HG03097 (cell line): ENCODE data around the gene IKBKG.
"Not testable (repeated sequence)": the region's sequence is repeated elsewhere in the genome, so short reads cannot be mapped to it uniquely, and the experiment has no call there.

ENCODE experiments used
- ATAC-seq: cut with Tn5 transposase; IDR thresholded peaks from one replicate; pipeline ENCODE4 v1.9.1; 2021; ENCODE audit not compliant: unreplicated experiment, low FRiP score

The IKBKG gene

DNA sequence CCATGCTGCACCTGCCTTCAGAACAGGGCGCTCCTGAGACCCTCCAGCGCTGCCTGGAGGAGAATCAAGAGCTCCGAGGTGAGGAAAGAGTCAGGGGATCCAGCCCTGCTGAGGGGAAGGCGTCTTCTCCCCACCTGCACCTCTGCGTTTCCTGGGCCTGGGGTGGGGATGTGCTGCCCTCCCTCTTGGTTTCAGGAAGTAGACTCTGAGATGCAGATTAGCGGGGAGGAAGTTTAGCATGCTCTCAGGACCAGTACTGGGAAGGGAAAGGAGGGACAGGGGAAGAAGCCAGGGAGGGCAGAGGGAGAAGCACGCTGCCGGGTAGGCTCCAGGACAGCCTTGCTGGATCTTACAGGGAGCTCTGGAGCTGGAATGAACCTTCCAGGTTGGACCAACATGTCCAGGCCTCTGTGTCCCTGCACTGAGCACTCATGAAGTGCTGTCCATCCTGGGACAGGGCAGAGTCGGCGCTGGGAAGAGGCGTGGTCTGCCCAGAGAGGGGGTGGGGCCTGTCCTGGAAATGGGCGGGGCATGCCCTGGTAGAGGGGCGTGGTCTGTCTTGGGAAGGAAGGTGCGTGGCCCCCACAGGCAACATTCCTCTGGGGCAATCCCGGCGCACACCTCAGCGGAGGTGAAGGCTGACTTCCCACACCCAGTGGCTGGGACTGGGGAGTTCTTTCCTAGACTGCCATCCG, 4.8 kb downstream of the IKBKG start:
- not testable (repeated sequence) for ATAC-seq

DNA sequence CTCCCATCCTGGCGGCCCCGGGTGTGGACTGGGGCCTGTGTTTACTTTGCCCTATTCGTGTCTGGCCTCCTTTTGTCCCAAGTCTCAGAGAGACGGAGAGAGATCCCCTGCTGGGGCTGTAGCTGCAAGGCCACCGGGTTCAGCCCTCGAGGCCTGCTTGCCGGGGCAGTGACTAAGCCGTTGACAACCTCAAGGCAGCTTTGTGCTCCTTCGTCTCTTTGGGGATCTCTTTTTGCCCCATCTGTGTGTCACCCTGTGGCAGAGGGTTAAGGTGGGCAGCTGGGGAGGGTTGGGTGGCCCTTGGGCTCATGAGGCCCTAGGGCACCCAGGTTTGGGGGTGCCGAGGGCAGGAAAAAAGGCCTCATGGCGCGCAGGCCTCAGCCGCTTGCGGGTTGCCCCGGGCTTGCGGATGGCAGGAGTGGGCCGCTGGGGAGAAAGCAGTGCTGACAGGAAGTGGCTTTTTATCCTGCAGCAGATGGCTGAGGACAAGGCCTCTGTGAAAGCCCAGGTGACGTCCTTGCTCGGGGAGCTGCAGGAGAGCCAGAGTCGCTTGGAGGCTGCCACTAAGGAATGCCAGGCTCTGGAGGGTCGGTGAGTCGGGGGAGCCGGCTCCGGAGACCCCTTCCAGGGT, 10.8 kb downstream of the IKBKG start:
- ATAC-seq, result not testable (repeated sequence)

DNA sequence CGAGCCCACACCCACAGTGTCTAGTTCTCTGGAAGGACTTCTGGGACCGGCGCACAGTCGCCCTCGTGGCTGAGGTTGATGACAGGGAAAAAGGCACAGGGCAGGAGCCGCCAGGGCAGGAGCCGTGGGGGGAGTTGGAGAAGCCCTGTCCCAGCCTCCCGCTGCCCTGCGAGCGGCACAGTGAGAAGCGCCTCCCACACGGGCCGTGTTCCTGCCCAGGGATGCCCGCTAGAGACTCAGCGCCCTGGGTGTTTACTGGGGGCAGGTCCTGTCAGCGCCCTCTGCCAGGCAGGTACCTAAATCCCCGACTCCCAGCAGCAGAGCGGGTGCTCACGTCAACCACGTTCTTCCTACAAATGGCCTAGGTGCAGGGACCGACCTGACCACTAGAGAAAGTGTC, 11.5 kb downstream of the IKBKG start:
- not testable (repeated sequence) for ATAC-seq

DNA sequence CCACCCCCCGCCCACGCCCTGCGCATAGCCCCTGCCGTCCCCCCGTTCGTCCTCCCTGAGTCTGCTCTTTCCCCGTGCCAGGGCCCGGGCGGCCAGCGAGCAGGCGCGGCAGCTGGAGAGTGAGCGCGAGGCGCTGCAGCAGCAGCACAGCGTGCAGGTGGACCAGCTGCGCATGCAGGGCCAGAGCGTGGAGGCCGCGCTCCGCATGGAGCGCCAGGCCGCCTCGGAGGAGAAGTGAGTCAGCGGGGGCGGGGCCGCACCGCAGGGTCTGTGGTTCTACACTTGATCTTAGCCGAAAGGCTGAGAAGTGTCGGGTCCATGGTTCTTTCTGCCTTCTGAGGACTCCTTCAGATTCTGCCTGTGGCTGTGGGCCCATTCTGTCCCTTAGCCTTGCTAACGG, 12.9 kb downstream of the IKBKG start:
- not testable (repeated sequence) for ATAC-seq

DNA sequence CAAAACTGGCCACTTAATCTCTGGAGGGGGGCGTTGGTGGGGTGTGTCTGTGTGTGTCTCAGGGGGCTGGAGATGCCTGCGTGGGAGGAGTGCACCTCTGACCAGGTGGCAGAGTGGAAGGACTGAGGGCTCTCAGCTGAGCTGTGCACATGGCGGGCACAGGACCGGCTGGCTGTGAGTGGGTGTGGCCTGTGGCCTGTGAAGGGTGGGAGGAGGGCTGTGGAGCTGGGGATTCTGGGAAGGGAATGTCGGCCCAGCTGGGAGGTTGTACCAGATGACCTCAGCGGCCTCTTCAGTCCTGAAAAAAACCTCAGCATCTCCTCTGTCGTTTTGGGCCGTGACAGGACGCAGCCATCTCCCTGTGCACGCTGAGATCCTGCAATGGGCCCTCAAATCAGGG, 14.9 kb downstream of the IKBKG start:
- ATAC-seq, result not testable (repeated sequence)

DNA sequence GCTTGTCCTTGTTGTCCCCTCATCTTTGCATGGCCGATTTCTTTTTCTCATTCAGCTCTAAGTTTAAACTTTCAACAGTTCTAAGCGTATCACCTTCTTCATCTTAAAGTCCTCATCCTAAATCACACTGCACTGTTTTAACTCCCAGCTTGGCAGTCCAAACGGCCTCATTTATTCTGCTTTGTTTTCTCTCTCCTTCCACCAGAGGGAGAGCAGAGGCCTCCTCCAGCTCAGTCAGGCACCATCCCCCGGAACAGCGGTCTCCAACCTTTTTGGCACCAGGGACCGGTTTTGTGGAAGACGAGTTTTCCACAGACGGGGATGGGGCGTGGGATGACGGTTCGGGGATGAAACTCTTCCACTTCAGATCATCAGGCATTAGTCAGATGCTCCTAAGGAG, 22.9 kb downstream of the IKBKG start:
- not testable (repeated sequence) for ATAC-seq

DNA sequence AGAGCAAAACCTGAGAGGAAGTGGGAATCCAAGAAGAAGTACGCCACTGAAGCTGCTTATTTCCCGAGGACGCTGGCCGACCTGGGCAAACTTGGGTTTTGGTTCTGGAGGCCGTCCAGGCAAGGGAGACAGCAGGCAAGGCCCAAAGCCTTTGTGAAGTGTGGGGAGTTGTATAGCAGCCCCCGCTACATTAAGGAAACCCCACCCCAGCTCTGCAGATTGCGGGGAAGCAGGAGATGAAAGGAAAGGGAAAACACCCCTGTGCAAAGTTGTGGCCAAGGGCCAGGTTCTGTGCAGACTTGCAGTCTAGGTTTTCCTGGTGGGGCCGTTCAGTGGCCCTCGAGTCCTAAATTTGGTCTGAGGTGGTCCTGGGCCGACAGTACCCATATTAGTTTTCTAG, 25.6 kb downstream of the IKBKG start:
- not testable (repeated sequence) for ATAC-seq

DNA sequence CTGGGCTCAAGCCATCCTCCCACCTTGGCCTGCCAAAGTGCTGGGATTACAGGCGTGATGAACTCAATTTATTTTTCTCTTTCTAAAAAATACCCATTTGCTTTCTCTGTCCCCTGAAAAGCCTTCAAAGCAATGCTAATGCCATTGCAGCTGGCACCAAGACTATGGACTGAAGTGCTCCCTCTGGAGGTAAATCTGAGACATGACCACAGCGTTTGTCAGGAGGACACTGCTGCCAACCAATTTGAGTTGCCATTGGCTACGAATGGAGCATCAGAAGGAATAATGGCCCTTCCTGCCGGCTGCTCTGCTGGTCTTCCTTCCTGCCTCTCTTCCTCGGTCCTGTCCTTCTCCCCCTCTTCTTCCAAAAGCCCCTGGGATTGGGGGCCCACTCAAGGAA, 27.7 kb downstream of the IKBKG start:
- ATAC-seq, result not testable (repeated sequence)

DNA sequence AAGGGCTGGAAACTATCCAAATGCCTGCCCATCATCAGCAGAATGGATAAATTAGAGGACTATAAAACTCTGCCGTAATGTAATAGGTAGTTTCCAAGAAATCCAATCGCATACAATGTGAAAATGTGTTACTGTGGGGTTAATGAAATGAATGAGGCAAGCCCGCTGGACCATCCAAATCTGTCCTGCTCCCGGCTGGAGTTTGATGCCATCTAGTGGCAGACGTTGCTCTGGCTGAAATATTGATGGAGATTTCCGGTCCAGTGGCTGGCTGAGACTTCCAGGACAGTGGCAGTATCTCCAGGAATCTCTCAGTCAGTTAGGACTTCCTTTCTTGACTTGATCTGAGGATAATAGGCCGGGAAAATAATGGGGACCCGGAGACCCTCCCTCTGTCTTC, 35.6 kb downstream of the IKBKG start:
- not testable (repeated sequence) for ATAC-seq

DNA sequence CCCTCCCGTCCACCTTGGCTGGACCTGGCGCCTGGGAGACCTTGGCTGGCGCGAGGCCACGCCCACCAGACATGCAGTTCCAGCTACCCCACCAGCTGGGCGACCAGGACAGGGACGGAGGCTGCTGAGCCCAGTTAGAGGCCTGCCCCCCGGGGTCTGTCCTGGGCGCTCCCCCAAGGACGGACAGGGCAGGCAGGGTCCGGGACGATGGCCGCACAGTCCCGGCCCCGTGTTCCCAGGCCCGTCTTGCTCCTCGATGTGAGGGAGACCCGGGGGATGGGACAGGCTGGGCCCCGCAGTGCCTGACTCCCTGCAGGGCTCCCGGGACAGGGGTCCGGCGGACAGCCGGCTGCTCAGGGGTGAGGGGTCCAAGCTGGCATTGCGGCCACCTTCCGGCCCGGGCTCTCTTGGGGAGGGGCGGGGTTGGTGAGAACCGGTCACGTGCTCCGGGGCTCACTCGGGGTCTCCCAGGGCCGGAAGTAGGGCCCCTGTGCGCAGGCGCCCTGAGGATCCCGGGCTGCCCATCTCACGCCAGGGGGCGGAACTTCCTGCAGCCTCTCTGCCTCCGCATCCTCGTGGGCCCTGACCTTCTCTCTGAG, 37.3 kb downstream of the IKBKG start, which contains the start of gene CTAG1A:
Gene CTAG1A, plus strand, starts transcription at position 549 of the 599 bp plus-strand sequence. CDS start 74 bp downstream, outside the sequence.
- ATAC-seq, result not testable (repeated sequence)

DNA sequence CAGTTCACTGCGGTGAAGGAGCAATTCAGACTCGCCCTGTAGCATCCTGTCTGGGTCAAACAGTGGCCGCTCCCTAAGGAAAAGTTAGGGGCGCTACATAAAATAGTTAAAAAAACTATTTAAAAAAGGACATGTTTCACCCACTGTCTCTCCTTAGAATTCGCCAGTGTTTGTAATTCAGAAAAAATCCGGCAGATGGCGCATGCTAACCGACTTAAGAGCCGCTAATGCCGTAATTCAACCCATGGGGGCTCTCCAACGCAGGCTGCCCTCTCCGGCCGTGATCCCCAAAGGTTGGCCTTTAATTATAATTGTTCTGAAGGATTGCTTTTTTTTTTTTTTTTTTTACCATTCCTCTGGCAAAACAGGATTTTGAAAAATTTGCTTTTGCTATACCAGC, 43.0 kb downstream of the IKBKG start:
- ATAC-seq, result not testable (repeated sequence)

DNA sequence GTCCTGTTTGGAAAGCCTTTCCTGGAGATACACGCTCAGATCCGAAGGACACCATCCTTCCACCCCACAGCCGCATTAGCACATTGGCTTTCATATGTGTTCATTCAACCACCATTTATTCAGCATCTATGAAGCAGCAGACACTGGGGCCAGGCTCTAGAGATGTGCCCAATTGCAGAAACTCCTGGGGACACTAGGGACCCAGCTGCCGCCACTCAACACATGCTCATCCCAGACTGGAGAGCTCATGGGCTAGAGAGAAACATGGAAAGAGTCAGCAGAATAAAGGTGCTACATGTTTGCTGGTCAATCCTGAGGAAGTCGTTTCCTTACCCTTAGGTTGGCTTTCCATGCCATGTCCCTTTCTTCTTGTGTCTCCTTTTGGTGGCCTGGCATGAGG, 45.1 kb downstream of the IKBKG start:
- no peak for ATAC-seq

DNA sequence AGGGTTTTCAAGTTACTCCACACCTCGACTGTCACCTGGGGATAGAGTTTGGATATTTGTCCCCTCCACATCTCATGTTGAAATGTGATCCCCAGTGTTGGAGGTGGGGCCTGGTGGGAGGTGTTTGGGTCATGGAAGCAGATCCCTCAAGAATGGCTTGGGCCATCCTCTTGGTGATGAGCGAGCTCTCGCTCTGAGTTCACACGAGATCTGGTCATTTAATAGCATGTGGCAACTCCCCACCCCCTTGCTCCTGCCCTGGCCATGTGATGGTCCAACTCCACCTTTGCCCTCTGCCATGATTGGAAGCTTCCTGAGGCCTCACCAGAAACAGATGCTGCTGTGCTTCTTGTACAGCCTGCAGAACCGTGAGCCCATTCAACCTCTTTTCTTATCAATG, 45.8 kb downstream of the IKBKG start:
- ATAC-seq, result no peak

DNA sequence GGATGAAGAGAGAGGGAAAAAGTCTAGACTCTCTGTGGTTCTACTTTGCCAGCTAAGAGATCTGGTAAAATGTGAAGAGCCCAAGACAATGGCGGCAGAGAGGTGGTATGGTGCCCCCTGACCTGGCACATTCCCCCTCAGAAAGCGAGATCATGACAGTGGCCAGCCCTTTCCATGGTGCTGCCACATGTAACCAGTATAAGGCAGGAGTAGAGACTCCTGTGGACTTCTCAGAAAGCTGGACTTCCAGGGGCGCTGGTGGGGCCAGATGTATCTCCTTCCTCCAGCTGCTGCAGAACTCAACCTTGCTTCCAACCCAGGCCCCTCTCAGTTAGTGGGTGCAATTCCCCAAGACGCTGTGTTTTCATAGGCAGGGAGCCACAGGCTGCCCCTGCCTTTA, 47.1 kb downstream of the IKBKG start:
- ATAC-seq, result no peak

DNA sequence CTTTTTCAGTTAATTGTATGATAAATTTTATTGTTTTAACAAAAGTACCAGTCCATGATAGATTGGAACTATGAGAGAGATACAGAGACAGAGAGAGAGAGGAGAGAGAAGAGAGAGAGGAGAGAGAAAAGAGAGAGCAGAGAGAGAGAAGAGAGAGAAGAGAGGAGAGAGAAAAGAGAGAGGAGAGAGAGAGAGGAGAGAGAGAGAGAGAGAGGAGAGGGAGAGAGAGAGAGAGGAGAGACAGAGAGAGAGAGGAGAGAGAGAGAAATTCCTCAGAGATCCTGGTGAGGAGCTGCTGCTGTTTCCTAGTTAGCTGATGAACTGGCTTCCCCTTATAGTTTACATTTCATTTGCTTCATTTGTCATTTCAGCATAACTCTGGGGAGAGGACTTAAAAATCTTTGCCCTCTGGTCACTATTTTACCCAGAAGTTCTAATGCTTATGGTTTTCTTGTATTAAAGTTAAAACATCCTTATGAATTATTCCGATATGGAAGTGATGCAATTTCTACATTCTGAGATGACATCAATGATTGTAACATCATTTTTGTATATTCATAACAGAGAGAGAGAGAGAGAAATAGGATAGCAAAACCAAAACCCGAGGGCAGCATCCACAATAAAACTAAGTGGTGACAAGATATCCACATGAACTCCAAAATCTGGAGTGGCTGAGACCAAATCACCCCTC, 48.3 kb downstream of the IKBKG start:
- ATAC-seq, result no peak

DNA sequence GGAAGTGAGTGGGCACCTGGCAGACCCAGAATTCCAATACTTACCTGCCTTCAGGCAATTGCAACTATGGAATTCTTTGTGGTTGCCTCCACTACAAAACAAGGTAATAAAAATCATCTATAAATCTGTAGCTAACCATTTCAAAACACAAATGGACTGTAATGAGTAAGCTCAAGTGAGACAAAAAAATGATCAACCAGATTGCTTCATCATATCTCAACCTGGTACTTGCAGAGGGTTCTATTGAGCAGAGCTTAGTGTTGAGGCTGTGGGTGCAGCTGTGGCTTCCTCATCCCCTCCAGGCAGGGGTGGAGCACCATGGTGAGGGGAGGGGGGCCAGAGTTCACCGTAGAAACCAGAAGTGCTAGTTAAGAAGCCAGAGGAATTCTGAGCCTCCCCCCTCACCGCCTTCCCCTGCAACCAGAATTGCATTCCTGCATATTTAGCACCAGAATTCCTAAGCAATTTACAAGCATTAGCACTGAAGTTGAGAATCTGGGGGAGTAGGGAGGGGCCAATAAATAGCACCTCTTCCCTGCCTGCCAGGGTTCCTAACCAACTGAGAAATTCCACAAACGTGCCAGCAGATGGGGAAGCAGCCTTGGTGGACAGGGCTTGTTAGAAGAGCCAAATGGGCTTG, 49.0 kb downstream of the IKBKG start:
- no peak for ATAC-seq

DNA sequence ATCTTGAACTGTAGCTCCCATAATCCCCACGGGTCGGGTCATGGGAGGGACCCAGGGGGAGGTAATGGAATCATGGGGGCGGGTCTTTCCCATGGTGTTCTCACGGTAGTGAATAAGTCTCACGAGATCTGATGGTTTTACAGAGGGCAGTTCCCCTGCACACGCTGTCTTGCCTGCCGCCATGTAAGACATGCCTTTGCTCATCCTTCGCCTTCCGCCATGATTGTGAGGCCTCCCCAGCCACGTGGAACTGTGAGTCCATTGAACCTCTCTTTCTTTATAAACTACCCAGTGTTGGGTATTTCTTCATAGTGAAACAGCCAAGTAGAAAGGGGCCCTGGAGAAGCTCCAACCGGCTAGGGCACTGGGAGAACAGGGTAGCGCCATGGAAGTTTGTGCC, 49.8 kb downstream of the IKBKG start:
- no peak for ATAC-seq

DNA sequence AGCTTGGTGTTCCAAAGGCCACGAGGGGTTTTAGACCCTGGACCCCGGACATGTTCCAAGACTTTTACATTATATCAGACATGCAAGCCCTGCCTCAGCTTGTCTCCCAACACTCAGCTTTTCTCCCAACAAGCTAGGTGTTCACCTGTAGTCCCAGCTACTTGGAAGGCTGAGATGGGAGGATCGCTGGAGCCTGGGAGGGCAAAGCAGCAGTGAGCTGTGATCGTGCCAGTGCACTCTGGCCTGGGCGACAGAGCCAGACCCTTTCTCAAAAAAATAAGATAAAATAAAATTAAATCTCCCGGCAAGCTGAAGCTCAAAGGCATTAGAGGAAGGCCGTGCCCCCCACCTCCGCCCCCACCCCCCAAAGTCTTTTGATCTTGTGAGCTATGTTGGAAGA, 51.2 kb downstream of the IKBKG start:
- ATAC-seq, result no peak

DNA sequence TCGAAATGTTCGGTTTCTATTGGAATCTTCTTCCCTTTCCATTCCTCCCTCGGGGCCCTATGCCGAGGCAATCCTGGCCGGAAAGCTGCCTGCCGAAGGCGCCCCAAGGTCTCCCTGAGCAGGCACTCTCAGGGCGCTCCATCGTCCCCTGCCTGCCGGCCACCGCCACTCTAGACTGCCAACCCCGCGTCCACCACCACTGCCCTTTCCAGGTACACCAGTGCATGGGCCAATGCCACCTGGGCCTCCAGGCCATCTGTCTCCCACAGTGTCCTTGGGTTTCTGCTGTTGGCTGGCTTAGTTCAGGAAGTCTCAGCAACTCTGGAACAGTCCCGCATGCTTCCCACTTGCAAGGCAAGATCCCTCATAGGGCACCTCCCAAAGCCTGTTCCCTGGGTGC, 52.1 kb downstream of the IKBKG start:
- ATAC-seq, result no peak

DNA sequence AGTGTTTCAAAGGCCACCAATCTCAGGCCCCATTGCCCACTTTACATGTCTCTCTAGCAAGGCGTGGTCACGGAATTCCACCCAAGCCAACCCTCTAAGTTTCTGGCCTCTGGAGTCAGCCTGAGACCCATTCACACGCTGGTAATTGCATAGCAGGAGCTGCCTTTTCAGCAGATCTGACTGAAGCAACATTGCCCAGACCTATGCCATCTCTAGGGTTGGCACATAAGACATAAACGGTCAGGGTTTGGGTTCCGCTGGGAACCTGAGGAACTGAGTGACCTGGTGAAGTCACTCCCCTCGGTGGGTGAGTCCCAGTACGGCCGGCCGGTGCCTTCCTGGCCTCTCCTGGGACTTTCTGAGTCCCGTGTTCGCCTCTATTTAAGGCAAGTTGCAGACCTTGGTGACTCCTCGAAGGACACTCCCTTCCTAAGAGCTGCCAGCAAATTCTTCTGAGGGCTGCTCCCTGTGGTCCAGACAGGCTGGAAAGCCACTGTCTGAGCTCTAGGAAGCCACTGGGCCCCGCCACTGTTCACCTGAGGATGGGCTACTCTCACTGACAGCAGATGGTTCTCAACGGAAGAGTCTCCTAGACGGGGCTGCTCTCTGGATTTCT, 53.4 kb downstream of the IKBKG start:
- no peak for ATAC-seq
